ENCODE measurements around the gene COQ10B.
"Not testable (repeated sequence)": the region's sequence is repeated elsewhere in the genome, so short reads cannot be mapped to it uniquely, and the experiment has no call there.

COQ10B gene

DNA sequence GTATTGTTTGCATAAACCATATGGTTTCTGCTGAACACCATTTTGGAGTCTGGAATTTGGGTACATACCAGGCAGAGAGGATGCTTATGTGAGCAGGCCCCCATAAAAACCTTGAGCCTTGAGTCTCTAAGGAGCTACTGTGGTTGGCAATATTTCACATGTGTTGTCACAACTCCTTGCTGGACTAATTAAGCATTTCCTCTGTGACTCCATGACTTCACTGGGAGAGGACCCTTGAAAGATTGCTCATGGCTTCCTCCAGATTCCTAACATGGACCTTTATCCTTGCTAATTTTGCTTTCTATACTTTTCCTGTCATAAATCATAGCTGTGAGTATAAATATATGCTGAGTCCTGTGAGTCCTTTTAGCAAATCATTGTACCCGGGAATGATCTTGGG is 7.6 kb upstream of the COQ10B start:
- no CpG with 5 or more reads among the region's 1 CpG for WGBS (ENCODE audit: extremely low coverage, insufficient coverage, low lambda C conversion rate)
- H3K79me1 ChIP-seq (ENCODE audit: low read length) = no peaks in the 10 kb centered on the region
- H4K8ac ChIP-seq (ENCODE audit: low read depth, low read length) = no peak overlapping the region
- no peak overlapping the region for H3K56ac ChIP-seq (ENCODE audit: low read length)
- H3K27ac ChIP-seq (ENCODE audit: low read depth, low read length) = no peak overlapping the region
- no peak overlapping the region for H3K9ac ChIP-seq (ENCODE audit: low read length)
- H3K18ac ChIP-seq (ENCODE audit: low read length) = no peak overlapping the region
- no peaks in the 10 kb centered on the region for H3K36me3 ChIP-seq (ENCODE audit: control insufficient read depth, insufficient read depth, low read length)
- no peak overlapping the region for H2BK120ac ChIP-seq (ENCODE audit: low read depth, low read length)
- no peak overlapping the region for H3K4ac ChIP-seq (ENCODE audit: low read depth, low read length)
- no peak overlapping the region for H2AK5ac ChIP-seq (ENCODE audit: low read length)
- no peak overlapping the region for H2BK15ac ChIP-seq (replicated peaks; ENCODE audit: low read depth)
- no peak overlapping the region for H2BK5ac ChIP-seq (ENCODE audit: low read length)
- H3K27me3 ChIP-seq (ENCODE audit: insufficient read depth, low read length, poor library complexity) = no peaks in the 10 kb centered on the region
- no peak overlapping the region for H4K5ac ChIP-seq (ENCODE audit: low read length)
- no peak overlapping the region for H3K4me2 ChIP-seq (ENCODE audit: low read length)
- H3K4me3 ChIP-seq (ENCODE audit: low read length) = no peak overlapping the region
- no peak overlapping the region for H3K23ac ChIP-seq (ENCODE audit: low read length)
- H3K79me2 ChIP-seq (ENCODE audit: control insufficient read depth, insufficient read depth, low read length) = no peaks in the 10 kb centered on the region
- DNase-seq = no peak
- H3K4me1 ChIP-seq (ENCODE audit: control insufficient read depth, low read depth, low read length) = no peaks in the 10 kb centered on the region

DNA sequence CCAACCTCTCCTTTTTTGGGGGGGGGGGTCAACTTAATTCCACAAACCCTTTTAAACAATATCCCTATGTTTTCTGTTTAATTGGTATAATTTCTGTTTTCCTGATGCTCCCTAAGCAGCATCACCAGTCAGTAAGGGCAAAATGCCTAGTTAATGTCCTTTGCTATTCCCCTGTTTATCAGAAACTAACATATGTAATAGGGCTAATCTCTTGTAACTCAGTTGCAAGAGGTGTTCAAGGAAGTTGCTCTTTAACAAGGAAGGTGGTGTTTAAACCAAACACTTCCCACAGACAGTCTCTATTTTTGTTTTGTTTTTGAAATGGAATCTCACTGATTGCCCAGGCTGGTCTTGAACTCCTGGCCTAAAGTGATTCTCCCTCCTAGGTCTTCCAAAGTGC is 6.5 kb upstream of the COQ10B start:
- no peak overlapping the region for H3K27ac ChIP-seq (ENCODE audit: low read depth, low read length)
- H2BK5ac ChIP-seq (ENCODE audit: low read length) = no peak overlapping the region
- no peaks in the 10 kb centered on the region for H3K27me3 ChIP-seq (ENCODE audit: insufficient read depth, low read length, poor library complexity)
- no peak overlapping the region for H2BK120ac ChIP-seq (ENCODE audit: low read depth, low read length)
- no peak overlapping the region for H3K4me2 ChIP-seq (ENCODE audit: low read length)
- H4K5ac ChIP-seq (ENCODE audit: low read length) = no peak overlapping the region
- no peak overlapping the region for H3K56ac ChIP-seq (ENCODE audit: low read length)
- no peaks in the 10 kb centered on the region for H3K79me1 ChIP-seq (ENCODE audit: low read length)
- no peaks in the 10 kb centered on the region for H3K36me3 ChIP-seq (ENCODE audit: control insufficient read depth, insufficient read depth, low read length)
- H3K79me2 ChIP-seq (ENCODE audit: control insufficient read depth, insufficient read depth, low read length) = no peaks in the 10 kb centered on the region
- no peak overlapping the region for H3K4ac ChIP-seq (ENCODE audit: low read depth, low read length)
- H3K4me1 ChIP-seq (ENCODE audit: control insufficient read depth, low read depth, low read length) = no peaks in the 10 kb centered on the region
- H3K18ac ChIP-seq (ENCODE audit: low read length) = no peak overlapping the region
- no peak overlapping the region for H3K4me3 ChIP-seq (ENCODE audit: low read length)
- no peak overlapping the region for H2BK15ac ChIP-seq (replicated peaks; ENCODE audit: low read depth)
- no peak overlapping the region for H4K8ac ChIP-seq (ENCODE audit: low read depth, low read length)
- H3K23ac ChIP-seq (ENCODE audit: low read length) = no peak overlapping the region
- H3K9ac ChIP-seq (ENCODE audit: low read length) = no peak overlapping the region
- no peak for DNase-seq
- H2AK5ac ChIP-seq (ENCODE audit: low read length) = no peak overlapping the region

DNA sequence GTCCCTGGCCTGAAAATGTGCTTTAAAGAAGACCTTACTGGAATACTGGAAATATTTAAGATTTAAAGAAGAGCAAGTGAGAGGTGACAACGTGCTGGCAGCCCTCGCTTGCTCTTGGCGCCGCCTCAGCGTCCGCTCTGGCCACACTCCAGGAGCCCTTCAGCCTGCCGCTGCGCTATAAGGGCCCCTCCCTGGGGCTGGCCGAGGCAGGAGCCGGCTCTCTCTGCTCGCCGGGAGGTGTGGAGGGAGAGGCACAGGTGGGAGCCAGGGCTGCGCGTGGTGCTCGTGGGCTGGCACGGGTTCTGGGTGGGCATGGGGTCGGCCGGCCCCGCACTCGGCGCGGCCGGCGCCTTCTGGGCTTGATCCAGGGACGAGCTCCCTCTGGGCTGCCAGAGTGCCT is 2.9 kb upstream of the COQ10B start:
- peaks cover 2% of the 10 kb centered on the region for H3K4me1 ChIP-seq (ENCODE audit: control insufficient read depth, low read depth, low read length)
- H4K8ac ChIP-seq (ENCODE audit: low read depth, low read length) = no peak overlapping the region
- no peak overlapping the region for H3K18ac ChIP-seq (ENCODE audit: low read length)
- no peak overlapping the region for H4K5ac ChIP-seq (ENCODE audit: low read length)
- H3K4ac ChIP-seq (ENCODE audit: low read depth, low read length) = no peak overlapping the region
- no peak overlapping the region for H2BK5ac ChIP-seq (ENCODE audit: low read length)
- no peak overlapping the region for H3K4me2 ChIP-seq (ENCODE audit: low read length)
- H2AK5ac ChIP-seq (ENCODE audit: low read length) = no peak overlapping the region
- peaks cover 9% of the 10 kb centered on the region for H3K79me2 ChIP-seq (ENCODE audit: control insufficient read depth, insufficient read depth, low read length)
- H2BK15ac ChIP-seq (replicated peaks; ENCODE audit: low read depth) = no peak overlapping the region
- no peak for DNase-seq
- no peak overlapping the region for H3K27ac ChIP-seq (ENCODE audit: low read depth, low read length)
- peaks cover 1% of the 10 kb centered on the region for H3K79me1 ChIP-seq (ENCODE audit: low read length)
- no peaks in the 10 kb centered on the region for H3K36me3 ChIP-seq (ENCODE audit: control insufficient read depth, insufficient read depth, low read length)
- H2BK120ac ChIP-seq (ENCODE audit: low read depth, low read length) = no peak overlapping the region
- no peak overlapping the region for H3K4me3 ChIP-seq (ENCODE audit: low read length)
- H3K23ac ChIP-seq (ENCODE audit: low read length) = no peak overlapping the region
- no peak overlapping the region for H3K9ac ChIP-seq (ENCODE audit: low read length)
- no CpG with 5 or more reads among the region's 25 CpGs for WGBS (ENCODE audit: extremely low coverage, insufficient coverage, low lambda C conversion rate)
- no peaks in the 10 kb centered on the region for H3K27me3 ChIP-seq (ENCODE audit: insufficient read depth, low read length, poor library complexity)
- no peak overlapping the region for H3K56ac ChIP-seq (ENCODE audit: low read length)

DNA sequence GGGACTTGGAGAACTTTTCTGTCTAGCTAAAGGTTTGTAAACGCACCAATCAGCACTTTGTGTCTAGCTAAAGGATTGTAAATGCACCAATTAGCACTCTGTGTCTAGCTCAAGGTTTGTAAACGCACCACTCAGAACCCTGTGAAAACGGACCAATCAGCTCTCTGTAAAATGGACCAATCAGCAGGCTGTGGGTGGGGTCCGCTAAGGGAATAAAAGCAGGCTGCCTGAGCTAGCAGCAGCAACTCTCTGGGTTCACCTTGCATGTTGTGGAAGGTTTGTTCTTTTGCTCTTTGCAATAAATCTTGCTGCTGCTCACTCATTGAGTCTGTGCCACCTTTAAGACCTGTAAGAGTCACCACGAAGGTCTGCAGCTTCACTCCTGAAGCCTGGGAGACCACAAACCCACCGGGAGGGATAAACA is 2.4 kb upstream of the COQ10B start:
- no CpG with 5 or more reads among the region's 6 CpGs for WGBS (ENCODE audit: extremely low coverage, insufficient coverage, low lambda C conversion rate)
- H2BK5ac ChIP-seq (ENCODE audit: low read length); H3K4me2 ChIP-seq (ENCODE audit: low read length); H3K27me3 ChIP-seq (ENCODE audit: insufficient read depth, low read length, poor library complexity); H3K36me3 ChIP-seq (ENCODE audit: control insufficient read depth, insufficient read depth, low read length); H3K23ac ChIP-seq (ENCODE audit: low read length); H3K18ac ChIP-seq (ENCODE audit: low read length); H2BK15ac ChIP-seq (replicated peaks; ENCODE audit: low read depth); H2BK120ac ChIP-seq (ENCODE audit: low read depth, low read length); DNase-seq; H3K56ac ChIP-seq (ENCODE audit: low read length); H2AK5ac ChIP-seq (ENCODE audit: low read length); H4K5ac ChIP-seq (ENCODE audit: low read length); H3K9ac ChIP-seq (ENCODE audit: low read length); H3K4ac ChIP-seq (ENCODE audit: low read depth, low read length); H3K4me1 ChIP-seq (ENCODE audit: control insufficient read depth, low read depth, low read length); H4K8ac ChIP-seq (ENCODE audit: low read depth, low read length); H3K79me1 ChIP-seq (ENCODE audit: low read length); H3K4me3 ChIP-seq (ENCODE audit: low read length); H3K27ac ChIP-seq (ENCODE audit: low read depth, low read length): not testable (repeated sequence)
- H3K79me2 ChIP-seq (ENCODE audit: control insufficient read depth, insufficient read depth, low read length) = peaks cover 14% of the 10 kb centered on the region

DNA sequence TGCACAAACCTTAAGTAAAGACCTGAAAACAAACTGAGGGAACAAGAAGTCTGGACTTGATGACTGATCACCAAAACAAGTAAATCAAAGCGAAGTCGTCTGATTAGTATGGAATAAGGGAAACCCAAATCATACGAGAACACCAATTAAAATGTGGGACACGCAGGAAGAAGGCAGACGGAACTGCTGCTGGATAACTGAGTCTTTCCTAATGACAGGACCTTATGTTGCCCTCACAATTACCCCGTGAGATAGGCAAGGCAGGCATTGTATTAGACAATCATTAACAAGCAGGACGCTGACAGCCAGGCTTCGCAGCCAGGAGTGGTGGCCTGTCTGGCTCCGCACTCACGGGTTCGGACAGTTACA is 614 bp upstream of the COQ10B start:
- Histone ChIP-seq H3K27ac (ENCODE audit: low read depth, low read length) (no peak overlapping the region), H4K5ac (ENCODE audit: low read length) (peak overlapping the region; percentile 7), H3K4ac (ENCODE audit: low read depth, low read length) (no peak overlapping the region), H3K4me3 (ENCODE audit: low read length) (peak overlapping the region; percentile 66), H2BK5ac (ENCODE audit: low read length) (peak overlapping the region; percentile 31), H2AK5ac (ENCODE audit: low read length) (no peak overlapping the region), H3K18ac (ENCODE audit: low read length) (no peak overlapping the region), H3K4me1 (ENCODE audit: control insufficient read depth, low read depth, low read length) (peaks cover 2% of the 10 kb centered on the region), H3K4me2 (ENCODE audit: low read length) (peak overlapping the region; percentile 95), H3K79me1 (ENCODE audit: low read length) (peaks cover 2% of the 10 kb centered on the region), H3K23ac (ENCODE audit: low read length) (no peak overlapping the region), H4K8ac (ENCODE audit: low read depth, low read length) (no peak overlapping the region), H3K9ac (ENCODE audit: low read length) (peak overlapping the region; percentile 87), H2BK120ac (ENCODE audit: low read depth, low read length) (no peak overlapping the region), H3K27me3 (ENCODE audit: insufficient read depth, low read length, poor library complexity) (no peaks in the 10 kb centered on the region), H3K79me2 (ENCODE audit: control insufficient read depth, insufficient read depth, low read length) (peaks cover 22% of the 10 kb centered on the region), H3K56ac (ENCODE audit: low read length) (peak overlapping the region; percentile 95), H2BK15ac (replicated peaks; ENCODE audit: low read depth) (no peak overlapping the region), H3K36me3 (ENCODE audit: control insufficient read depth, insufficient read depth, low read length) (no peaks in the 10 kb centered on the region)
- no peak for DNase-seq
- no CpG with 5 or more reads among the region's 11 CpGs for WGBS (ENCODE audit: extremely low coverage, insufficient coverage, low lambda C conversion rate)

DNA sequence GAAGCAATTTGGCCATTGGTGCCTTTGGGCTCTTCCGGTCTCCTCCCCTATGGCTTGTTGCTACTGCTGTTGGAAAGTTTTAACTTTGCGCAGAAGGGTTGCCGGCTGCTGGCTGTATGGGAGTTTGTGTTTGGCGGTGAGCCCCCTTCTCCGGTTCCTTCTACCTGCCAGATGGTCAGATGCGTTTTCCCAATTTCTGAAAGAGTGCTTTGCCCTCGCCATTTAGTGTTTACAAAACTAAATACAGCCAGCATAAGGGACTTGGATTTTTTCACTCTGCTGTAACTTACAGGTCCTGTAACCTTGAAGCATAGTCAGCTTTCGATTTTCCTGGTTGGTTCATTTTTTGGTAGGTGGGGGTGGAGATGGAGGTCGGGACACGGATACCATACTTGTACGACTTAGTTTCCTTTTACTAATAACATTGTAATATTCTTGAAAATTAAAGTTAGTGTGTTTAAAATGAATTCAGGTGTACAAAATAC is 604 bp downstream of the COQ10B start:
- Histone ChIP-seq H3K4me2 (ENCODE audit: low read length) (peak overlapping the region; percentile 37), H4K5ac (ENCODE audit: low read length) (no peak overlapping the region), H3K56ac (ENCODE audit: low read length) (peak overlapping the region; percentile 88), H3K18ac (ENCODE audit: low read length) (no peak overlapping the region), H3K79me2 (ENCODE audit: control insufficient read depth, insufficient read depth, low read length) (peaks cover 24% of the 10 kb centered on the region), H2BK5ac (ENCODE audit: low read length) (no peak overlapping the region), H3K23ac (ENCODE audit: low read length) (no peak overlapping the region), H3K27me3 (ENCODE audit: insufficient read depth, low read length, poor library complexity) (no peaks in the 10 kb centered on the region), H3K27ac (ENCODE audit: low read depth, low read length) (peak overlapping the region; percentile 77), H3K79me1 (ENCODE audit: low read length) (peaks cover 2% of the 10 kb centered on the region), H4K8ac (ENCODE audit: low read depth, low read length) (no peak overlapping the region), H2AK5ac (ENCODE audit: low read length) (no peak overlapping the region), H3K4me1 (ENCODE audit: control insufficient read depth, low read depth, low read length) (peaks cover 2% of the 10 kb centered on the region), H3K36me3 (ENCODE audit: control insufficient read depth, insufficient read depth, low read length) (no peaks in the 10 kb centered on the region), H3K4me3 (ENCODE audit: low read length) (peak overlapping the region; percentile 74), H2BK15ac (replicated peaks; ENCODE audit: low read depth) (no peak overlapping the region), H2BK120ac (ENCODE audit: low read depth, low read length) (no peak overlapping the region), H3K9ac (ENCODE audit: low read length) (peak overlapping the region; percentile 80), H3K4ac (ENCODE audit: low read depth, low read length) (peak overlapping the region; percentile 58)
- WGBS (ENCODE audit: extremely low coverage, insufficient coverage, low lambda C conversion rate) = no CpG with 5 or more reads among the region's 11 CpGs
- DNase-seq = peak; percentile 95

All from mesendoderm (in vitro differentiated cells).